B cell (primary cell): ENCODE results near the gene ABCB4. TPM values are rescaled to one million over a fixed set of nuclear protein-coding genes. Genes with fewer than 3 reads are reported as not detected.

Experiments
- ATAC-seq: fragments of 200-7000 bp; cut with Tn5 transposase; one replicate; pipeline ENCODE4 v1.10.0; 2021; ENCODE audit warnings: low read depth, mild to moderate bottlenecking, moderate number of reproducible peaks, moderate library complexity
- CTCF ChIA-PET: fragments of 350-600 bp; sonication (Branson Sonifier 250); formaldehyde crosslinking; loops from one replicate; lab custom pipeline; 2021; ENCODE audit warnings: antibody characterized with exemption, inconsistent platforms; lab: Charles Lee
- POLR2A ChIA-PET: fragments of 350-600 bp; sonication (Branson Sonifier 250); formaldehyde crosslinking; loops from one replicate; lab custom pipeline; 2021; ENCODE audit warnings: antibody characterized with exemption; lab: Charles Lee
- DNase-seq: peaks from one replicate; pipeline ENCODE4 v3.0.0; 2013
- H2AFZ ChIP-seq: 2 replicates; pipeline ENCODE4 v1.6.1; 2012; ENCODE audit warnings: mild to moderate bottlenecking, low read depth, low read length; ENCODE audit not compliant: insufficient read depth, poor library complexity, severe bottlenecking
- H3K27ac ChIP-seq, 2 donors: 1 replicate in 1 of 2; 2 replicates in 1 of 2; pipeline ENCODE4 v1.5.1; 2012 to 2013; ENCODE audit warnings: low read length in 2 of 2, mild to moderate bottlenecking in 2 of 2, moderate library complexity in 1 of 2
- H3K27me3 ChIP-seq, 4 experiments: fragments of 200-600 bp in 1 of 4; sonication (generic) in 1 of 4; replicated peaks in 1 of 4; 1 replicate in 2 of 4; 2 replicates in 2 of 4; pipeline versions ENCODE4 v1.6.1 to v1.7.0; 2013 to 2016; ENCODE audit warnings: low read length in 3 of 4, mild to moderate bottlenecking in 2 of 4, mixed read lengths in 1 of 4, moderate library complexity in 1 of 4; ENCODE audit not compliant: insufficient read depth in 4 of 4, control insufficient read depth in 3 of 4; ENCODE audit errors: control extremely low read depth in 1 of 4
- H3K36me3 ChIP-seq, 2 experiments: replicated peaks in 1 of 2; 1 replicate in 1 of 2; 2 replicates in 1 of 2; pipeline versions ENCODE4 v1.6.1 to v1.7.1; 2013; ENCODE audit warnings: low read length in 1 of 2; ENCODE audit not compliant: insufficient read depth in 2 of 2, control insufficient read depth in 1 of 2; ENCODE audit errors: control extremely low read depth in 1 of 2, extremely low read depth in 1 of 2
- H3K4me1 ChIP-seq, 2 donors: fragments of 200-600 bp in 1 of 2; sonication (generic) in 1 of 2; 1 replicate in 1 of 2; 2 replicates in 1 of 2; pipeline versions ENCODE4 v1.5.1 to v1.6.1; 2013 to 2017; ENCODE audit warnings: low read length in 2 of 2; ENCODE audit not compliant: control insufficient read depth in 2 of 2, insufficient read depth in 2 of 2
- H3K4me2 ChIP-seq: replicated peaks from 2 replicates; pipeline ENCODE3; 2012; ENCODE audit warnings: mild to moderate bottlenecking, low read depth, low read length; ENCODE audit not compliant: poor library complexity, severe bottlenecking
- H3K4me3 ChIP-seq, 5 experiments: fragments of 200-600 bp in 1 of 5; sonication (generic) in 1 of 5; 1 replicate in 3 of 5; 2 replicates in 2 of 5; pipeline versions ENCODE4 v1.5.1 to v1.7.0; 2011 to 2016; ENCODE audit warnings: low read length in 4 of 5, mild to moderate bottlenecking in 4 of 5, low read depth in 2 of 5, control low read depth in 1 of 5, moderate library complexity in 1 of 5; ENCODE audit not compliant: insufficient read depth in 1 of 5; ENCODE audit errors: control extremely low read depth in 1 of 5, extremely low read depth in 1 of 5
- H3K79me2 ChIP-seq: fragments of 200-600 bp; sonication (generic); one replicate; pipeline ENCODE4 v1.6.0; 2016; ENCODE audit warnings: low read length; ENCODE audit not compliant: control insufficient read depth, insufficient read depth
- H3K9ac ChIP-seq: fragments of 200-600 bp; sonication (generic); 2 replicates; pipeline ENCODE4 v1.6.1; 2017; ENCODE audit warnings: mild to moderate bottlenecking, low read length, moderate library complexity
- H3K9me3 ChIP-seq, 3 donors: one replicate each; pipeline versions ENCODE4 v1.6.1 to v1.7.1; 2013; ENCODE audit warnings: low read length in 2 of 3; ENCODE audit not compliant: control insufficient read depth in 2 of 3, insufficient read depth in 1 of 3; ENCODE audit errors: control extremely low read depth in 1 of 3
- H4K20me1 ChIP-seq: 2 replicates; pipeline ENCODE4 v1.6.0; 2012; ENCODE audit warnings: mild to moderate bottlenecking, low read length; ENCODE audit not compliant: insufficient read depth, control insufficient read depth, poor library complexity, severe bottlenecking
- H3K27ac Mint-ChIP-seq: one replicate; pipeline ENCODE4 v1.8.0; 2021; ENCODE audit warnings: mixed read lengths
- H3K27me3 Mint-ChIP-seq: one replicate; pipeline ENCODE4 v1.8.0; 2021; ENCODE audit warnings: mixed read lengths
- H3K4me1 Mint-ChIP-seq: one replicate; pipeline ENCODE4 v1.8.0; 2021; ENCODE audit warnings: mixed read lengths
- H3K4me3 Mint-ChIP-seq: one replicate; pipeline ENCODE4 v1.8.0; 2021; ENCODE audit warnings: mixed read lengths
- H3K9me3 Mint-ChIP-seq: one replicate; pipeline ENCODE4 v1.8.0; 2022; ENCODE audit warnings: mixed read lengths; ENCODE audit not compliant: insufficient read depth
- CTCF ChIP-seq: fragments of 200-600 bp; IDR thresholded peaks from one replicate; pipeline ENCODE4 v1.8.0; 2022; ENCODE audit warnings: antibody characterized with exemption, mild to moderate bottlenecking
- EZH2 ChIP-seq: IDR thresholded peaks from 2 replicates; pipeline ENCODE4 v1.6.1; 2012; ENCODE audit warnings: borderline replicate concordance, low read depth, mild to moderate bottlenecking, moderate library complexity, low read length; ENCODE audit not compliant: insufficient read depth, poor library complexity, severe bottlenecking
- WGBS: methylation state at CpG from one replicate; pipeline ENCODE4 v1.1.5; 2013; ENCODE audit warnings: missing lambda C conversion rate; ENCODE audit not compliant: insufficient coverage; 5-methylcytosine and 5-hydroxymethylcytosine counted together
- intact Hi-C: fragments of 100-400 bp; cut with micrococcal nuclease; formaldehyde crosslinking; loops from one replicate; pipeline ENCODE4 v1.10.0; 2022
- polyA plus RNA-seq: library from polyadenylated mRNA; depleted of rRNA; stranded (reverse); fragments of >200 nt; gene quantifications from 2 replicates; pipeline ENCODE4 v1.2.3, GENCODE V29; 2012
- total RNA-seq, 2 donors: library from RNA; stranded (reverse); fragments of 120-200 nt in 1 of 2; gene quantifications; 1 replicate in 1 of 2; 2 replicates in 1 of 2; pipeline versions ENCODE4 v1.2.3 to v1.2.4, GENCODE V29; 2013 to 2022

The ABCB4 gene
- total and polyA plus RNA-seq, 2 donors (not counting 1 experiment from before 2014, with no cell fraction given), result 16.6 to 40.0 TPM

- Histone ChIP-seq H3K79me2 (no peaks in the 10 kb centered on the region), H3K4me3 (no peak overlapping the region), H3K27me3 (no peaks in the 10 kb centered on the region), H3K9ac (no peak overlapping the region), H3K4me1 (no peaks in the 10 kb centered on the region), H3K4me2 (no peak overlapping the region), H3K36me3 (peaks cover 0 to 5% of the 10 kb centered on the region in 2 experiments), H3K9me3 (no peaks in the 10 kb centered on the region), H4K20me1 (no peaks in the 10 kb centered on the region), H3K27ac (no peak overlapping the region), H2AFZ (no peak overlapping the region)
- Mint-ChIP-seq H3K9me3 (no peaks in the 10 kb centered on the region), H3K27me3 (no peaks in the 10 kb centered on the region), H3K27ac (no peak overlapping the region), H3K4me3 (no peak overlapping the region), H3K4me1 (peaks cover 3% of the 10 kb centered on the region)
- no CpG with 5 or more reads among the region's 1 CpG for WGBS
- ChIA-PET CTCF (interaction anchor here (0.7 kb wide), 1 partner anchor 9 kb away, joined by 3 read pairs; no protein-coding TSS in a partner anchor), POLR2A (no interaction called here)
- TF ChIP-seq EZH2 (no peak), CTCF (no peak)
- DNase-seq, result no peak
- ATAC-seq, result no peak
- intact Hi-C loops, result no loop called here
Observed at GRCh38 chr7:87363342-87363741, 112.1 kb downstream of the ABCB4 start.

- Histone ChIP-seq H3K4me3 (no peak overlapping the region), H3K4me2 (no peak overlapping the region), H3K36me3 (peaks cover 4 to 10% of the 10 kb centered on the region in 2 experiments), H4K20me1 (no peaks in the 10 kb centered on the region), H3K9me3 (no peaks in the 10 kb centered on the region), H3K27ac (no peak overlapping the region), H3K27me3 (no peaks in the 10 kb centered on the region), H3K79me2 (no peaks in the 10 kb centered on the region), H3K9ac (no peak overlapping the region), H3K4me1 (no peaks in the 10 kb centered on the region), H2AFZ (no peak overlapping the region)
- TF ChIP-seq CTCF (no peak), EZH2 (no peak)
- DNase-seq, result no peak
- no peaks in the 10 kb centered on the region for H3K9me3 Mint-ChIP-seq
- ChIA-PET POLR2A (no interaction called here), CTCF (interaction anchor here (0.7 to 1.0 kb wide), 2 partner anchors 12 to 26 kb away, joined by 3 read pairs; no protein-coding TSS in a partner anchor)
- H3K4me3 Mint-ChIP-seq, result no peak overlapping the region
- ATAC-seq, result no peak
- 100% methylated on average over 1 of the region's 2 CpGs for whole genome bisulfite sequencing
- intact Hi-C loops, result no loop called here
- no peaks in the 10 kb centered on the region for H3K27me3 Mint-ChIP-seq
- no peak overlapping the region for H3K27ac Mint-ChIP-seq
- H3K4me1 Mint-ChIP-seq, result peaks cover 3% of the 10 kb centered on the region
Observed at GRCh38 chr7:87361320-87361719, 114.2 kb downstream of the ABCB4 start.
